NK-92 (cell line): ENCODE measurements around the gene RABIF.

ENCODE experiments used
- DNase-seq: peaks from one replicate; lab custom pipeline; 2025; ENCODE audit not compliant: unreplicated experiment; lab: John Stamatoyannopoulos, UW

RABIF gene

GRCh38 chr1:202873026-202873425 lies 15.9 kb downstream of the RABIF start:
- no peak for DNase-seq

- DNase-seq, result no peak
Observed at GRCh38 chr1:202871367-202871766, 17.6 kb downstream of the RABIF start.

GRCh38 chr1:202862679-202863560 lies 26.0 kb downstream of the RABIF start:
- no peak for DNase-seq

GRCh38 chr1:202861420-202862132 lies 27.4 kb downstream of the RABIF start:
- no peak for DNase-seq

- DNase-seq, result no peak
Observed at GRCh38 chr1:202860744-202861419, 28.1 kb downstream of the RABIF start.

- no peak for DNase-seq
Observed at GRCh38 chr1:202858789-202859414, 30.0 kb downstream of the RABIF start.

GRCh38 chr1:202858331-202858730 lies 30.6 kb downstream of the RABIF start:
- DNase-seq, result no peak

GRCh38 chr1:202857136-202857610 lies 31.8 kb downstream of the RABIF start:
- DNase-seq, result no peak

- DNase-seq, result no peak
Observed at GRCh38 chr1:202856014-202856413, 32.9 kb downstream of the RABIF start.

GRCh38 chr1:202854787-202855186 lies 34.2 kb downstream of the RABIF start:
- no peak for DNase-seq

- DNase-seq, result no peak
Observed at GRCh38 chr1:202852163-202852904, 36.6 kb downstream of the RABIF start.

GRCh38 chr1:202850593-202851362 lies 38.2 kb downstream of the RABIF start:
- no peak for DNase-seq

- no peak for DNase-seq
Observed at GRCh38 chr1:202848191-202848542, 40.8 kb downstream of the RABIF start.

- DNase-seq, result no peak
Observed at GRCh38 chr1:202844935-202845334, 44.0 kb downstream of the RABIF start.

- DNase-seq, result no peak
Observed at GRCh38 chr1:202844259-202844658, 44.7 kb downstream of the RABIF start.

GRCh38 chr1:202843081-202843480 lies 45.9 kb downstream of the RABIF start:
- no peak for DNase-seq

- DNase-seq, result no peak
Observed at GRCh38 chr1:202837746-202838262, 51.1 kb downstream of the RABIF start.

GRCh38 chr1:202836623-202837403 lies 52.1 kb downstream of the RABIF start:
- DNase-seq, result no peak
